Liver (tissue), 9 donors: ENCODE results near the gene STX12. TPM values are rescaled to one million over a fixed set of nuclear protein-coding genes. Genes with fewer than 3 reads are reported as not detected.

ENCODE experiments used
- DNase-seq: peaks from one replicate; pipeline ENCODE4 v3.0.0-alpha.2; 2017; ENCODE audit warnings: low spot score
- H3K27ac ChIP-seq, 2 donors: one replicate each; pipeline ENCODE4 v1.7.0; 2013; ENCODE audit warnings: inconsistent platforms in 2 of 2, low read length in 2 of 2, control low read depth in 1 of 2, low read depth in 1 of 2, mild to moderate bottlenecking in 1 of 2
- H3K27me3 ChIP-seq, 4 donors: one replicate each; pipeline versions ENCODE4 v1.6.1 to v1.7.0; 2013; ENCODE audit warnings: low read length in 3 of 4, inconsistent platforms in 1 of 4, mild to moderate bottlenecking in 1 of 4, moderate library complexity in 1 of 4; ENCODE audit not compliant: control insufficient read depth in 4 of 4, insufficient read depth in 4 of 4
- H3K36me3 ChIP-seq, 4 donors: one replicate each; pipeline versions ENCODE4 v1.6.1 to v1.7.0; 2013; ENCODE audit warnings: low read length in 3 of 4, mild to moderate bottlenecking in 3 of 4, low read depth in 1 of 4, moderate library complexity in 1 of 4; ENCODE audit not compliant: control insufficient read depth in 4 of 4, insufficient read depth in 3 of 4
- H3K4me1 ChIP-seq, 4 donors: one replicate each; pipeline versions ENCODE4 v1.6.1 to v1.7.0; 2013; ENCODE audit warnings: low read length in 3 of 4, mild to moderate bottlenecking in 3 of 4, moderate library complexity in 1 of 4; ENCODE audit not compliant: control insufficient read depth in 4 of 4, insufficient read depth in 4 of 4
- H3K4me3 ChIP-seq, 3 donors: one replicate each; pipeline versions ENCODE4 v1.6.1 to v1.7.0; 2013; ENCODE audit warnings: low read length in 3 of 3, control low read depth in 1 of 3, low read depth in 1 of 3, mild to moderate bottlenecking in 1 of 3
- H3K9ac ChIP-seq, 2 donors: one replicate each; pipeline ENCODE4 v1.7.0; 2013; ENCODE audit warnings: low read length in 2 of 2, mild to moderate bottlenecking in 2 of 2, moderate library complexity in 2 of 2, control low read depth in 1 of 2, low read depth in 1 of 2
- H3K9me3 ChIP-seq, 4 donors: one replicate each; pipeline versions ENCODE4 v1.6.1 to v1.7.0; 2013; ENCODE audit warnings: low read length in 3 of 4; ENCODE audit not compliant: control insufficient read depth in 4 of 4
- EGR1 ChIP-seq, 2 donors: IDR thresholded peaks; 2 replicates each; pipeline ENCODE4 v1.6.1; 2016 to 2018; ENCODE audit warnings: antibody characterized with exemption in 2 of 2, low read depth in 2 of 2
- FOXA2 ChIP-seq: IDR thresholded peaks from 2 replicates; pipeline ENCODE4 v1.6.1; 2016; ENCODE audit warnings: antibody characterized with exemption
- HNF4A ChIP-seq, 2 donors: conservative IDR thresholded peaks; 2 replicates each; pipeline ENCODE4 v1.6.1; 2016; ENCODE audit warnings: antibody characterized with exemption in 2 of 2, mild to moderate bottlenecking in 2 of 2
- HNF4G ChIP-seq: IDR thresholded peaks from 2 replicates; pipeline ENCODE4 v1.6.1; 2016; ENCODE audit warnings: antibody characterized with exemption
- NR2F2 ChIP-seq: IDR thresholded peaks from 2 replicates; pipeline ENCODE4 v1.6.1; 2016; ENCODE audit warnings: antibody characterized with exemption
- REST ChIP-seq: IDR thresholded peaks from 2 replicates; pipeline ENCODE4 v1.6.1; 2016; ENCODE audit warnings: antibody characterized with exemption, mild to moderate bottlenecking
- SP1 ChIP-seq: IDR thresholded peaks from 2 replicates; pipeline ENCODE4 v1.6.1; 2018; ENCODE audit warnings: antibody characterized with exemption, mild to moderate bottlenecking
- TAF1 ChIP-seq: conservative IDR thresholded peaks from 2 replicates; pipeline ENCODE4 v1.6.1; 2016; ENCODE audit warnings: antibody characterized with exemption, mild to moderate bottlenecking
- YY1 ChIP-seq: IDR thresholded peaks from 2 replicates; pipeline ENCODE4 v1.6.1; 2016; ENCODE audit warnings: antibody characterized with exemption, mild to moderate bottlenecking
- ZBTB33 ChIP-seq: IDR thresholded peaks from 2 replicates; pipeline ENCODE4 v1.6.1; 2016; ENCODE audit warnings: antibody characterized with exemption
- WGBS: extraction: QIAGEN DNeasy Blood & Tissue Kit; methylation state at CpG from one replicate; pipeline ENCODE4 v1.1.7; 2013; 5-methylcytosine and 5-hydroxymethylcytosine counted together
- polyA plus RNA-seq, 2 donors: library from polyadenylated mRNA; stranded (reverse) in 1 of 2; unstranded in 1 of 2; fragments of 200-250 nt in 1 of 2; fragments of >200 nt in 1 of 2; fragmentation: Nextera tagmentation in 1 of 2; extraction: Ambion mirVana in 1 of 2; gene quantifications; one replicate each; pipeline versions ENCODE4 v1.2.1 to v1.2.3, GENCODE V29; 2013 to 2015
- total RNA-seq, 2 donors: library from RNA; depleted of rRNA; stranded (reverse); fragments of >200 nt; gene quantifications; one replicate each; pipeline ENCODE4 v1.2.3, GENCODE V29; 2014
- donor health status: healthy.
- donor health status: healthy.
- donor health status: healthy.
- donor health status: healthy.
- donor health status: healthy.

Gene STX12
- total and polyA plus RNA-seq, 4 donors, result 10.0 to 23.3 (median 13.7) TPM

- TF ChIP-seq REST (no peak), SP1 (no peak)
These were observed 9.7 kb upstream of the STX12 start (continued) for GRCh38 chr1:27763358-27763757.

GRCh38 chr1:27770293-27770830 lies 2.7 kb upstream of the STX12 start:
- WGBS, result 53% methylated on average over 2 of the region's 2 CpGs
- no peaks in the 10 kb centered on the region for H3K9me3 ChIP-seq
- H3K4me1 ChIP-seq, result peaks cover 2 to 12% (median 10%) of the 10 kb centered on the region in 4 donors
- no peaks in the 10 kb centered on the region for H3K27me3 ChIP-seq
- H3K36me3 ChIP-seq, result no peaks in the 10 kb centered on the region
- H3K27ac ChIP-seq, result no peak overlapping the region
- TF ChIP-seq REST (no peak), ZBTB33 (no peak), TAF1 (no peak), FOXA2 (no peak), NR2F2 (no peak), YY1 (no peak), HNF4A (conservative IDR thresholded peaks at IDR 0.05) (no peak), SP1 (no peak), EGR1 (IDR thresholded peaks at IDR 0.05; ENCODE audit: low read depth in 2 of 2) (no peak), HNF4G (no peak)
- DNase-seq, result no peak
- H3K9ac ChIP-seq, result no peak overlapping the region
- no peak overlapping the region for H3K4me3 ChIP-seq
